ENCODE data around the gene ZMYND11. TPM values are rescaled to one million over a fixed set of nuclear protein-coding genes. Genes with fewer than 3 reads are reported as not detected.

The ZMYND11 gene
- total RNA-seq, 1 donor from 2014 or later: 25.5 TPM

DNA sequence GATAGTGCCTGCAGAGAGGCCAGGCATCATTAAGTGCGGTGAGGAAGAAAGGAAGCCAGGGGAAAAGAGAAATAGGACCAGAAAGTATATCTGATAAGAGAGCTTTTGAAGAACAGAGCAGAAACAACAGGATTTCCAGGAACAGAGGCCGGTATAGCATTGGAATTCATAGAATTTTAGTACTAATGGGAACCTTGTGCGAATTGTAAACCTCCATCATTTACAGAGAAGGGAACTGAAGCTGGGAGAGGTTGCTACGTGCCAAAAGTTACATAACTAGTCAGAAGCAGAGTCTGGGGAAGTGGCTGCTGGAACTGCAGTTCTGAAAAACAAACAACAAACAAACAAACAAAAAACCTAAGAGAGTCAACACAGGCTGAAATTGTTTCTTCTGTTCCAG, 5.4 kb upstream of the ZMYND11 start:
- H3K4me3 ChIP-seq (ENCODE audit: low read depth, low read length): no peak overlapping the region
- TF ChIP-seq CTCF (conservative IDR thresholded peaks at IDR 0.05; ENCODE audit: low read depth, low read length): no peak
- DNase-seq (ENCODE audit: low read depth): no peak

GRCh38 chr10:132946-133898, 2.0 kb upstream of the ZMYND11 start:
- no peak for TF ChIP-seq CTCF (conservative IDR thresholded peaks at IDR 0.05; ENCODE audit: low read depth, low read length)
- peak overlapping the region; percentile 65 for H3K4me3 ChIP-seq (ENCODE audit: low read depth, low read length)
- DNase-seq (ENCODE audit: low read depth): peak; percentile 64

DNA sequence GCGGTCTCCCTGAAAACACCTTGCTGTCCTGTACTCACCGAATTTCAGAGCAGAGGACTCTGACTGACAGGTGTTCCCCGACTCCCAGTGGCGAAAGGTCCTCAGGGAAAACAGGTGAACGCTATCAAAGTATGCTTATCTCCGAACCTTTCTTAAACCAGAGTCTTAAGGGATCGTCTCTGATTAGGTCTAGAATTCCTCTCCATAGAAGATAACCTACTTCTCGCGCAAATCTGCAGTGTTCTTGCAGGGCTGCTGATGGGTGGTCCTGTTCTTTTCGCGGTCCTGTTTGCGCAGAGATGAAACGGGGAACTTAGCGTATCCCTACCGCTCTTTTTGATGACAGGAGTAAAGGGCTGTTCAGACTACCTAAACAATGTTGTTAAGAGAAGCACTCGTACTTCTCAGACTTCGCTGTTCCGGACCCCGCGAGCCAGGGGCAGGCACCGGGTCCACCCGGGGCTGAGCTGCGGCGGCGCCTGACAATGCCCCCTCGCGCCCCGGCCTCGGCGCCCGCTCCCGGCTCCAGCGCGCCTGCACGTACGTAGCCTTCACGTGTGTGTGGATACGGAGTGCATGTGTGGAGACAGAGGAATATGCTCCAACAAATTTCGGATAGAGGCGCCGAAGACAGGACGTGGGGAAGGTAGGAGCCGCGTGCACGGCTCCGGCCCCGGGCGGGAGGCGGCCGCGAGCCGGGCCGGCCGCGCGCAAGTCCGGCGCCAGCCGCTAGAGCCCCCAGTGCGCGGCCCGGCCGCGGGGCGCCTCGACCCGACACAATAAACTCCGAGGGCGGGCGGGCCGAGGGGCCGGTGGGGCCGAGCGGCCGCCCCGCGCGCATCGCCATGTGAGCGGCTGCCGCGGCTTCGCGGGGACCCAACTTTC, 766 bp upstream of the ZMYND11 start:
- H3K4me3 ChIP-seq (ENCODE audit: low read depth, low read length): peak overlapping the region; percentile 65
- DNase-seq (ENCODE audit: low read depth): no peak
- TF ChIP-seq CTCF (conservative IDR thresholded peaks at IDR 0.05; ENCODE audit: low read depth, low read length): no peak

- TF ChIP-seq CTCF (conservative IDR thresholded peaks at IDR 0.05; ENCODE audit: low read depth, low read length): no peak
- no peak for DNase-seq (ENCODE audit: low read depth)
- peak overlapping the region; percentile 65 for H3K4me3 ChIP-seq (ENCODE audit: low read depth, low read length)
These were observed 578 bp downstream of the ZMYND11 start for GRCh38 chr10:135601-136464.

DNA sequence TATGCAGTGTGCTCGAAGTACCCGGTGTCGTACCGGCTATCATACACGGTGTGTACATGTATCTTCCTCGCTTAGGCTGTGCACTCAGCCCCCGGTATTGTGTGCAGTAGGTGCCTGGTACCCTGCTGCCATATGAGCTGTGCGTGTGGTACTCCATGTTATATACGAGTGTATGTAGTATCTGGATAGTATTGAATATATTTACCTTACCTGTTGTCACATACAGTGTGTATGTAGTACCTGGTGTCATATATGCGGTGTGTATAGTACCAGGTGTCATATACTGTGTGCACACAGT, 1.2 kb downstream of the ZMYND11 start:
- H3K4me3 ChIP-seq (ENCODE audit: low read depth, low read length): peak overlapping the region; percentile 65
- DNase-seq (ENCODE audit: low read depth): no peak
- TF ChIP-seq CTCF (conservative IDR thresholded peaks at IDR 0.05; ENCODE audit: low read depth, low read length): no peak

- DNase-seq (ENCODE audit: low read depth): no peak
- peak; percentile 60 for TF ChIP-seq CTCF (conservative IDR thresholded peaks at IDR 0.05; ENCODE audit: low read depth, low read length)
- H3K4me3 ChIP-seq (ENCODE audit: low read depth, low read length): peak overlapping the region; percentile 9
These were observed 1.8 kb downstream of the ZMYND11 start for GRCh38 chr10:137031-137430.

Data from epithelial cell of proximal tubule (primary cell).